A549 treated with GW870086 at 1 μM for 4 hours (cell line): Measurements from ENCODE around the gene LGI2. TPM values are rescaled to one million over a fixed set of nuclear protein-coding genes. Genes with fewer than 3 reads are reported as not detected.

Experiments used
- total RNA-seq: library from RNA; stranded (reverse); fragments of 200-300 nt; extraction: Qiagen RNA extraction; gene quantifications from 5 replicates; pipeline ENCODE4 v1.2.3, GENCODE V29; 2022; ENCODE audit warnings: low read depth

LGI2 gene
- 0.06 to 0.25 TPM (median 0.10 TPM) in 5 replicates for total RNA-seq

GRCh38 chr4:25030277-25031076 is at the start of gene LGI2:
TSS of gene LGI2 (minus strand) at chr4:25030946. CDS start at chr4:25030693, 253 bp downstream.

Other genes with a start within 250 kb of the LGI2 start
- gene SOD3, start 235.4 kb downstream of the LGI2 start, total RNA-seq: not detected in 5 replicates
- 1.3 to 2.2 TPM (median 1.7 TPM) in 5 replicates for gene CCDC149, start 117.9 kb downstream of the LGI2 start, total RNA-seq
- 1.7 to 3.2 TPM (median 2.3 TPM) in 5 replicates for gene SEPSECS, start 129.5 kb upstream of the LGI2 start, total RNA-seq
- 4.4 to 8.6 TPM (median 7.6 TPM) in 5 replicates for gene PI4K2B, start 203.1 kb upstream of the LGI2 start, total RNA-seq